Measurements from ENCODE around the gene LSM6.
A peak's percentile ranks its signal among the peaks of the same experiment; 100 is the strongest.

LSM6 gene

DNA sequence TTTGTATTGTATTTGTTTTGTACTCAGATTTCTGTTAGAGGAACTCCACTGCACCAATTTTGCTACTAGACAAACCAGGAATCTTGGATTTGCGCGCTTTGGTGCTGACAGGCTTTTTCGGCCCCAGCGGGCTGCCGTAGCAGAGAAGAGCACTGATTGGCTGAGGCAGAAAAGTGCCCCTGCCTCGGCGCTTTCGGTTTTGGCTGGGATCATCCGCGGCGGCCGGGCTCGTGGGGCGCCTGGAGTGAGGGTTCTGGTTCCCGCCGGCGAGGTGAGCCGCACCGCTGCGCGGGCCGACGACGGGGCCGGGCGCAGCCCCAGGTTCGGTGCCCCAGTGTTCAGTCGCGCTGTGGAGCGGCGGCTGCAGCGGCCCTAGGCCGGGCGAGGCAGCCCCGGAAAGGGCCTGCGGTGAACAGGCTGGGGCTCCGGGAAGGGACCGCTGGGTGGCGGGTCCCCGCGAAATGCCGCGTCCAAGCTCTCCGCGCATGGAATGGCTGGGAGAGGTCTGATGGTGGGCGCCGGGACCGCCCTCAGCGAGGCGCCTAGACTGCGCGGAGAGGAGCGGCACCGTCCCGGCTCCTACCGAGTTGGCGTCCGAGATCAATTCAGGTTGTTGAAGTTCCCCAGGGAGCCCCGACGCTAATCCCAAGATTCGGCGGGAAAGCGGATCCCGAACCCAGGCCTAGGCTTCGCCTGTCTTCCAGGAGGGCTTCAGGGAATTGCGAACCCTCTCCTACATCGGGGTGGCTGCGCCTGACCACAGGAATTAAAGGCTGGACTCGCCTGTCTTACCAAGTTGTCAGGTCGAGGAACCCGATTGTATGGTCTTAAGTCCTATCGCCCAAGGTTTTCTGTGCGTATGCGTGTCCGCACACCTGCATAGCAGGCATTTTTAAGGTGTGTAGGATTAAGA lies at the start of gene LSM6:
Gene LSM6 (plus strand): TSS at position 178 of the 913 bp plus-strand sequence. CDS start 7,204 bp downstream, outside the sequence.
- DNase-seq: peak; percentile 75

DNA sequence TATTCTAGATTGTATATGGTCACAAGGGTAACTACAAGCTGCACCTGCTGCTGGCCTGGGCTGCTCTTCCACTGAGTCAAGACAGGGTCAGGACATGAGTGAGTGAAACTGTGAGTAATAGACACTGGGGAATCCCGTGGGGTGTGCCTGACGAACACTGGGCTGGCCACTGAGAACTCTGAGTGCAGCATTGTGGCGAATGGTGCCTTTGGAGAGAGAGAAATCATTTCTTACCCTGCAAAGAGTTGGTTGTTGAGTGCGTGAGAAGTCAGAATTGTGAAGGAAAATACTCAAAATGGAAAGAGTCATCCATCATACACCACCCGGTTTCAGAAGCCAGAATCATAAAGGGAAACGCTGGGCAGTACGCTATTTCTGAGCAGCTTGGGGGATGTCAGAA lies 43.1 kb upstream of the LSM6 start:
- DNase-seq: no peak

DNA sequence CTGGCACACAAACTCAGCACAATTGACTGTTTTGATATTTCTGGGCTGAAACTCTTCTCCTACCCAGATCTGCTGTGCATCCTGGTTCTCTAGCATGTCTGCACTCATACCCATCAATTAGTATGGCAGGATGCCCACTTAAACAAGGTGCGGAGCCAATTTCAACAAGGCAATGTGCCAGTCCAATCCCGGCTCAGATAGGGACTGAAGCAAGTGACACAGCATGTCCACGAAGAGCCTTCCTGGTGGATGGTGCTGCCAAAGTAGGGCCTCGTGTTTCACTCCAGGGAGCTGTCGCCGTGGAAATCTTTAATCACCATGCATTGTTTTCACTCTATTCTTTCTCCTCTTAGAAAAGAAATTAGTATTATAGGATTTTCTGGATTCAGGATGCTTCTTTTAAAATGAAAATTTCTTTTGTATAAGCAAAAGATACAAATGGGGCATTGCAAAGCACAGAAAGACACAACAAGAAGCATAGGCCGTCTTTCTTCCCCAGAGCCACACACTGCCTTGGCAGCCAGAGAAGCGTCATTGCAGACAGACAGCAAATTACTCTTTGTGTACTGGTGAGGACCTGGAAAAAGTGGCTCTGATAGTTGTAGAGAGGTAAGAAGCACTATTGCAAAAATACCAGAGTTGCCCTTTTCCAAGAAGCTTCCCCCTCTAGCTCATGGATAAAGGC lies 40.6 kb upstream of the LSM6 start:
- DNase-seq: no peak

DNA sequence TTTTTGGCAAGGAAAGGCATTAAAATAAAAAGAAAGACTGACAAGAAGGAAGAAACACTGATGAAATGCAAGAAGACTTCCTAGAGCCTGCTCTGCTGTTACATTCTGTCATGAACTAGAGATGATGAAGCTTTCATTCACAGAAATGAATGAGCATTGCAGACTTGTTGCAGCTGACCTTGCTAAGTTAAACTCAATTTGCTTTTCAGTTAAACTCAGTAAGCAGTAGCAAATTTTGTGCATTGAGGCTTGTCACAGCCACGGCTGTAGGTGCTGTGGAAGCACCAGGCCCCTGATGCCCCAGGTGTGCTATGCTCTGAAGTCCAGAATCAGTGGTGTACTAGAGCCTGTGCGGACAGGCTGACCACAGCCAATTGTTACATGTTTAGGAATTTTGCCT lies 39.6 kb upstream of the LSM6 start:
- DNase-seq: no peak

DNA sequence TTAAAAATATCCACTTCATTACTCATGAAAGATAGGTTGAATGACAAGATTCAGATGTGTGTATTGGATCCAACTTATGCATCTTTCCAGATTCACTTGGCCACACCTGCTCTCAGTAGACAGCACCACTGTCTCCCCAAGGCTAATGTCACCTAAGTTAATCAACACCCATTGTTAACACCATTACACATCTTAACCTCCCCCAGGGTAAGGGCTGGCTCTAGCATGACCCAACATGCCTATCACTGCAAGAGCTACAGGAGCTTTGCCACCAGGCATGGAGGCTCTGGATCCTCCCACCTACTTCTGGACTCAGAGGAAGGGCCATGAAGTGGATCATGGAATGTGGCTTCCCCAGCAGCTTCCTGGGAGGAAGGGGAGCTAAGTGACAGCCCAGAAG lies 32.8 kb upstream of the LSM6 start:
- DNase-seq: no peak

DNA sequence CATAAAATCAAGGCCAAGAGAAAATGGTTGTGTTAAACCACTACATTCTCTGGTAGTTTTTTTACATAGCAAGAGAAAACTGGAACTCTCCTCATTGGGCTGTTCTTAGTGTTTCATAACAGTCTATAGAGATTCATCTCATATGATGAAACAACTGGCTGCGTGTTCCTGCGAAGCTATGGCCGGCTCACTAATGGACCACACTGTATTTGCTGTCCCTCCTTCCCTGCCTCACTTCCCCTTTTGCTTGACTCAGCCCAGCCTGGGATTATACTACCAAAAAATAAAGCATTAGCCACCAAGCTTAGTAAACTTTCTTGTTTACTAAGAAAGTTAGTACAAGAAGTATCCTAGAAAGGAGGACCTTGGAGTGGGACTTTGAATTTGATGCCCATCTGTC lies 31.6 kb upstream of the LSM6 start:
- no peak for DNase-seq

DNA sequence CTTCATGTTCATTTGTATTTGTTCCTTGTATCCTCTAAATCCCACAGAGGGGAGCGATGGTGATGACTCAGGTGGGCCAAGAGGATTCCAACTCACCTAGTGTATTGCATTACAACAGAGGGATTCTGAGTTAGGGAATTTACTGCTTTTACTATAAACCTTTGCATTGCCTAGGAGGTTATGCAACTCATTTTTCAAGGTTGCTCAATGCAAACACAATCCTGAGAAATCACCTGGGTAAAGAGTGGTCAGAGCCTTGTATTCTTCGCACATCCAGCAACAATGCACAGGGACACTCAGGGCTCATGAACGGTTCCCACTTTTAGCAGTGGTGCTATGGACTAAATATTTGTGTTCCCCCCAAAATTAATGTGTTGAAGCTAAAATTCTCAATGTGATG lies 28.6 kb upstream of the LSM6 start:
- no peak for DNase-seq

DNA sequence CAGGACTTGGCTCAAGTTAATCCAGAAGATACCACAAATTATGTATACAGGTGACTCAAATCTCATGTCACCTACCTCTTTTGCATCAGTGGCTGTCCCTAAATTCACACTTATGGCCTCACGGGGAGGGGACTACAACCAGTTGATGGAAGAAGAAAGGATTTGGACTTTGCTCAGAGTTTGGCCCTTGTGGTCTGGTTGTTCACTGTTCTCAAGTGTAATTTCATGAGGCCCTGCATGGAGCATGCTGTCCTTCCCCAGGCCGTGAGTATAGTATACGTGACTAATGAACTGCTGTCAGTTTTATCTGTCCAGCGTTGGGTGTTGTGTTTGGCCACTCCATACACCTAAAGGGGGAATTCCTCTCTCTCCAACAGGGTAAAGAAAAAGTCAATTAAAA lies 27.5 kb upstream of the LSM6 start:
- DNase-seq: no peak

DNA sequence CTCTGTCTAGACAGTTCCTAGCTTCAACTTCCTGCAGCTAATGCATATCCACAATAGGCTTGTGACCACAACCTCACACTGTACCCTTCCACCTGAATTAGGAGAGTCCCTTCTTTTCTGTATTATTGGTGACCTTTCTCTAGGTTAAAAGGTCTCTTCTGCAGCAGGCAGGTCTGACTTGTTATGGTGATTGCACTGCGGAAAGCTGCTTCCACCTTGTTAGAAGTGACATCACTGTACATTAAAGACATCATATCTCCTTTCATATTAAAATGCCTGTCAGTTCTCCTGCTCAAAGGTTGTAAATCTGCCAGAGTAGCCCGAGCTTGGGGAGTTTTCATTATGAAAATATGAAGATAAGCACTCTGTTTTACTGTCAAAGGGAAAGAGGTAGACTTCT lies 21.5 kb upstream of the LSM6 start:
- no peak for DNase-seq

DNA sequence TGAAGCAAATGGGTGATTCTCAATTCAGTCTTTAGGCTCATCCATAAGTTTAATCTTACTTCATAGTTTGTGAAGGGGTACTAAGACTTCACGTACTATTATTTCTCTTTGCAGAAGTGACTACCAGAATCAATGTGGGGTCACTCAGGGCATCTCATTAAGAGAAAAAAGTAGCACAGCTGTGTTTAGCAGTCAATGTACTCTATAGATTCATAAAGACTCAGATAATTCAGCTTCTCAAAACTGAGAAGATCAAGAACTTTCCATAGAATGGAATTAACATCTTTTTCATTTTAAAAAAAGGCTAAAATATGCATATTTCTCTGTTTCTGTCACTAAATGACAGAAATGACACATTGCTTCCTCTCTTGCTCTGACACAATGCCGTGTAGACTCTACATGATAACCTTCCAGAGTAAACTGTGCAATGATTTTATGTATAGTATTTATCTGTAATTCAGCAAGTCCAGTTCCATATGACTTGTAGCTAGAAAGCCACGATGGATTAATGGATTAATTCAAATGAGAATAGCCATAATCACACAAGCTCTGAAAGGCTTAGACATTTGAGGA lies 20.3 kb upstream of the LSM6 start:
- no peak for DNase-seq

DNA sequence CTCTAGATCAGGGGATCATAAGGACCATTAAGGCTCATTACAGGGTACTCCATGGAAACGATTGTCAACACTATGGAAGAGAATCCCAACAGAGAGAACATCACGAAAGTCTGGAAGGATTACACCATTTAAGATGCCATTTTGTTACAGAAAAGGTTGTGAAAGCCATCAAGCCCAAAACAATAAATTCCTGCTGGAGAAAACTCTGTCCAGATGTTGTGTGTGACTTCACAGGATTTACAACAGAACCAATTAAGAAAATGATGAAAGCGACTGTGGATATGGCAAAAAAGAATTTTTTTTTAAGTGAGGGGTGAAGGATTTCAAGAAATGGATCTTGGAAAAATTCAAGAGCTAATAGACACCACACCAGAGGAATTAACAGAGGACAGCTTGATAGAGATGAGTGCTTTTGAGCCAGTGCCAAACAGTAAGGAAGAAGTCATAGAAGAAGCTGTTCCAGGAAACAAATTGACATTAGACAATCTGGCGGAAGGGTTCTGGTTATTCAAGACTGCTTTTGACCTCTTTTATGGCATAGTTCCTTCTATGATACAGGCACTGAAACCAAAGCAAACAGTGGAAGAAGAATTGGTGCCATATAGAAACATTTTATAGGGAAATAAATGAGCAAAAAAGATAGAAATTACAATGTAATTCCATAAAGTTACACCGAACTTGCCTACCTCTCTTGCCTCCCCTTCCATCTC lies 17.3 kb upstream of the LSM6 start:
- no peak for DNase-seq

DNA sequence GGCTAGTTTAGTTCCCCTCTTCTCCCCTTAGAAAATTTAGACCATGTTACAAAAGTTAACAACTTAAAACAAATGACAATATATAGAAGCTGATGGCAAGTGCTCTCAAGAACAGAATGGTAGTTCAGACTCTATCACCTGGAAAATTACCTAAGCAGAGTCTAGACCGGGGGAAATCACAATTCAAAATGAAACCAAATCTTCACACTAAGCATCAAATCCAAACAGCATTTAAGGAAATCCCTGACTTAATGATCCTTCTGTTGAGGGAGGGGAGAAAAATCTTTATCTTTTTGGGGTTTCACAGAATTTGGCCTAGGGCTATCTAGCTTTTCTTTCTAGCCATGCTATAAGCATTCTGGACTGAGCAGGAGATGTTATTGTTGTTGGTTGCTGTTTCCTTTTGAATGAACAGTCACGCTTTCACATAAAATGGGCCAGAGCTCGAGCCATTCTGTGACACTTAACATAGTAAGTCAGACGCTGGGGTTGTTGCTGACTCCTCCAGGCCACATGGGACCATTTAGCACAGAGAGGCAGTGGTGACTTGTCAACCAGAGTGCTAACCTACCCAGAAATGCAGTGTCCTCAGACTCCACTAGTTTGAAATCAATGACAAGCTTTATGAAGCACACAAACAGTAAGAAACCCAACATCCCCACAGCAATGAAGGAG lies 16.0 kb upstream of the LSM6 start:
- DNase-seq: no peak

DNA sequence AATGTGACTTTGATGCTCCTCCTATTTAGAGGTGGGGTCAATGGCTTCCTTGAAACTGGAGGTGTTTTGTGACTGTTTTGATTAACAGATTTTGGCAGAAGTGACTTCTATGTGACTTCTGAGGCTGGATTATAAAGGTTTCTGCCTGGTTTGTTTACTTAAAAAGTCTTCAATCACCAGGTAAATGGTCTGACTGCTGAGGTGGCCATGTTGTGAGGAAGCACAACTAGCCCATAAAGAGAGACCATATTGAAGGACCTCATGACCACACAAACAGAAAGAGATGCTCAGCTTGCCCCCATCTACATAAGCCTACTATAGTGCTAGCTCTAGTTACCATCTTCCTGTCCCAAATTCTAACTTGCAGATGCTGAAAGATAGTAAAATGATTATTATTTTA lies 14.3 kb upstream of the LSM6 start:
- DNase-seq: no peak

DNA sequence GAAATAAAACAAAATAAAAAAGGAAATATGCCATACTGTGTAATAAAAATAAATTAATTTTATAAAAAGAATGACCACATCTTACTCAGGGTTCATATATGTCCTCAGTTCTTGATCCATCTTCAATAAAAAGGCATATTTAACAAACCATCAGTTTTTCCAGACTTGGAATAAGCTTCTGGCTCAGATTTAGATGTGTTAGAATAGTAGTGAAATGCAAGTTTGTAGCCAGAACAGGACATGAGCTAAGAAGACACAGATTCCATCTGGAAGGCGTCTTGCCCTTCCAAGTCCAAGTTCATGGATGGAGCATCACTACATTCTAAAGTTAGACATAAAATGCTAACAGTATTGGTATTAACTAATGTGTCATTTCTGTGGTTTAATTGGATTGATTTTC lies 10.3 kb upstream of the LSM6 start:
- DNase-seq: no peak

DNA sequence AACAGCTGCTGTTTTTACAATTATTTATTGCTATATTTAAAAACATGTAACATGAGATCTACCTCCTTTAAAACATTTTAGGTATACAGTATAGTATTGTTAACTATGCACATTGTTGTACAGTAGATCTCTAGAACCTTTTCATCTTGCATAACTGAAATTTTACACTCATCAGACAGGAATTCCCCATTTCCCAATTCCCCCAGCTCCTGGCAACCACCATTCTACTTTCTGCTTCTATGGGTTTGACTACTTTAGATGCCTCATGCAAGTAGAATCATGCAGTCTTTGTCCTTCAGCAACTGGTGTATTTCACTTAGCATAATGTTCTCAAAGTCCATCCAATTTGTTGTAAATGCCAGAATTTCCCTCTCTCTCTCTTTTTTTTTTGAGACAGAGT lies 9.7 kb upstream of the LSM6 start:
- DNase-seq: no peak

DNA sequence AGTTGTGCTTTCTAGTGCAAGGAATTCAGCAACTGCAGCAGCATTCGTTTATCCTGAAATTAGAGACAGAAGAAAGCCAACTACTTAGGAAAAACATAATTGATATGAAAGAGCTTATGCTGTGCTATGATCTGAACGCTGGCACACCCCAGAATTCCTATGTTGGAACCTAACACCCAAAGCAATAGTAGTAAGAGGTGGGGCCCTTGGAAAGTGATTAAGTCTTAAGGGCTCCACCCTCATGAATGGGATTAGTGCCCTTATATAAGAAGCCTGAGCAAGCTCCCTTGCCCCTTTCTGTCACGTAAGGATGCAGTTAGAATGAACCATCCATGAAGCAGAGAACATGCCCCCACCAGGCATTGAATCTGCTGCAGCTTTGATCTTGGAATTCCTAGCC lies 5.4 kb upstream of the LSM6 start:
- no peak for DNase-seq

DNA sequence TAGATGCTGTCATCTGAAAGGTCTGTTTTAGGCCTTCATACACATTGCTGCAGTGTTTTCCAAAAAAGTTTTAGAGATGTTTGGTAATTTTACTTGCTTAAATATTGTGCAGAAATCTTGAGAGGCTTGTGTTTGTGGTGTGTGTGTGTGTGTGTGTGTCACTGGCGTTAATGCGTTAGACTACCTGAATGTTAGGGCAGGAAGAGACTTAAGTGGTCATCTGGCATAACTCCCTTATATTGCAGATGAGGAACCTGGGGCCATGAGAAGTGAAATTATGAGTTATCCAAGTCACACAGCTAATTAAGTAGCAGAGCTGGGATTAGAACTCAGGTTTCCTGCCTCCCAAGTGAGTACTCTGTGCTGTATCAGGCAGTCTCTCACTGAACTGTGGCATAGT lies 1.4 kb downstream of the LSM6 start:
- DNase-seq: no peak

DNA sequence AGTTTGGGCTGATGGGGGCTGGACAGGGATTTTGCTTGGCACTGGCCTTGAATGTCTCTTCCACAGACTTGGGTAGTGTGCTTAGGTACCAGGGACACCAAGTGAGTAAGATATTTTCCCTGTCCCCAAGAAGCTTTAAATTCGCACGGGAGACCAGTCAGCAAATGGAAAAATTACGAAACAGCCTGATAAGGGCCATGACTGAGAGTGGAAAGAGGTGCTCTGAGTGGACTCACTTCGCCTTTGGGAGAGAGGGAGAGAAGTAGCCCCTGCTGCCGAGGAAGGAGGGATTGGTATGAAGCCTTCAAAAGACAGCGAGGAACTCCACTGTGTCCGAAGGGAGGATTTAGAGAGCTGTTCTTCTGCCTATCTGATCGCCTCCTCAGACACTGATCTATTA lies 2.6 kb downstream of the LSM6 start:
- no peak for DNase-seq

DNA sequence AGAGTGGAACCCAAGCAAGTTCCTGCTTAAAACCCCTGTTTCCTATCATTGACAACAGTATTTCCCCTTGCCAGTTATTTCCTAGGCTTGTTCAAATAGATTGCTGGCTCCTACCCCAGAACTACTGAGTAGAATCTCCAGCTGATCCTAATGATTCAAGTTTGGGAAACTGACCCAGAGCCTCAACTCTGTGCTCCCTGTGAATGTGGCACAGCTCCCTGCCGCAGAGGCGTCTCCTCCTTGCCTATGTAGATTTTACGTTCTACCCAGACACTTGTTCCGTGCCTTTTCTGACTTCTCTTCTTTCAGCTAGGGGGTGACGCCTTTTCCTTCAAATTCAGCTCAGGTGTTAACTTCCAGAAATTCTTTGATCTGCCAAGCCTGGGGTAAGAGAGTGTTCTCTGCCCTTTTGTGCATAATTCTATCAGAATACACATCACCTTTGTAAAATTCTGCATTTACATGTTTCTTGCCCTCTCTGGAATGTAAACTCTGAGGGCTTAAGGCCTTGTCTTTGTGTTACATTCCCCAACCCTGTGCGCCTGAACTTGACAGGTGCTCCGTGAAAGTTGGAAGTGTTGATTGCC lies 4.4 kb downstream of the LSM6 start:
- no peak for DNase-seq

DNA sequence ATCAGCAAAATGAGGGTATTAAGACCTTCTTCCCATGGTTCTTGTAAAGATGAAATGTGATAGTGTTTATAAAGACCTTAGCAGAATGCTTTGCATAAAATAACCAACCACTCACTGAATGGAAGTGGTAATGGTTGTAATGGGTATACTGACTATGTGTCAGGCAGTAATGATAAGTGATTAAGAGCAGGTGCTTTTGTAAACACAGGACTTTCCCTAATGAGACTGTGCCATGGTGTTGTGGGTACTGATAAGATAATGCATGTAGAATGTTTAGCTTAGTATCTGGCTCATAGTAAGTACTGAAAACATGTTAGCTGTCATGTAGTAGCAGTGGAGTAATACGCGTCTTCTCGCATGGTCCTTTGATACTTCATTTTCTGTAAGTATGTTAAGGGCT lies 6.9 kb downstream of the LSM6 start:
- no peak for DNase-seq

DNA sequence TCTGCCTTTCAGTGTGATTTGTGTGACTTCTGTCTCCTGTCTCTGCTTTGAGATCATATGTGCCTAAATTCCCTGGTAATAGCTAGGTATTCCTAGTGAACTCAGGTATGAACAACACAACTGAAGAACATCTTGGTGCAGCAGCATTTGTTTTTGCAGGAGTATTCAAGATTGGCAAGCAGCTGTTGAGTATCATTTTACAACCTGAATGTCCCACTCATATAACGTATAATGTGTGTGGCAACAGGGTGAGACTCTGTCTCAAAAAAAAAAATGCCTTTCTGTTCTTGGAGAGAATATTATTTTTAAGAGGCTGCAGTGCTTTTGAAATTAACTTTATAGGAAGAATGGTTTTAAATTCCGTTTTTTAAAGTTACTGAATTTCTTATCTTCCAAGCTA lies 7.7 kb downstream of the LSM6 start:
- DNase-seq: no peak

DNA sequence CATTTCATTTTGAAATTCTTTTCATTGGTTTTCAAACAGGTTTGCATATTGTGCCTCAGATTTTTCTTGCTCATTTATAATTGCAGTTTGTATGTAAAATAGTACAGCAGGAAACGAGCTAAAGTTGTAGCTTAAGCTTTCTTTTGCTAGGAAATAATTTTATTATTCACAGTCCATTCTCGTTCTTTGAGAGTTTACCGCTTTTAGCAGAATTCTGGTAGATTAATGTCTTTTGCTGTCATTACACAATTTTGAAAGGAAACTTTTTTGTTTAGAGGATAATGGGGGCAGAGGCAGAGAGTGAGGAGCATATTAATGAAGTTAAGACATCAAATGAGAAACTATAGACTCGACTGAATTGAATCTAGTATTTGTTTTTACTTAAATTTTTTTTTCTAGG lies 10.5 kb downstream of the LSM6 start:
- no peak for DNase-seq

DNA sequence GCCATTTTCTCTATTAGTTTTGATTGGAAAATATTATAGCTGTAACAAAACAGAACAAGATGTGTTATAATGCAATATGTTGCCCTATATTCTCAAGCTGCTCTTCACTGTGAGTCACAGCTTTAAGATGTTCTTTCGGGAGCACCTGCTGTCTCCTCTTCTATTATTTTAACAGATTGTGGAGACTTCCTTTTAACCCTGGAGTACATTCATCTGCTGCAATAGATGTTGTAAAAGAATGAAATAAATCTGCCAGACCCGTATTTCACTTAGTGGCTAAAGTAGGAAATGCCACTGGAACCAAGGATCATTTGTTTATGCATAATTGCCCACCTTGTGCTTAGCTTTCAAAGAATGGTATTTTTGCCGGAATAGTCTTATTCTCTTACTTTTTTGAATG lies 11.1 kb downstream of the LSM6 start:
- no peak for DNase-seq

Data from activated T-cell treated with anti-CD3 and anti-CD28 coated beads for 4 hours (primary cell).